Naive thymus-derived CD4-positive, alpha-beta T cell (primary cell): ENCODE measurements around the gene NOL11. TPM values are rescaled to one million over a fixed set of nuclear protein-coding genes. Genes with fewer than 3 reads are reported as not detected.

Experiments
- ATAC-seq: fragments of 150-1000 bp; cut with Tn5 transposase; 2 replicates; pipeline ENCODE4 v1.10.0; 2021; ENCODE audit warnings: mild to moderate bottlenecking, moderate library complexity
- CTCF ChIA-PET: fragments of 350-600 bp; sonication (Branson Sonifier 250); formaldehyde crosslinking; loops from one replicate; lab custom pipeline; 2021; ENCODE audit warnings: antibody characterized with exemption; lab: Charles Lee
- POLR2A ChIA-PET: fragments of 350-600 bp; sonication (Branson Sonifier 250); formaldehyde crosslinking; loops from one replicate; lab custom pipeline; 2021; ENCODE audit warnings: antibody characterized with exemption, inconsistent platforms; lab: Charles Lee
- DNase-seq, 9 donors: peaks; one replicate each; pipeline versions ENCODE4 v3.0.0 to v3.0.0-alpha.2; 2020 to 2022; ENCODE audit warnings: mixed read lengths in 1 of 9
- H3K27ac ChIP-seq: one replicate; pipeline ENCODE4 v1.7.0; 2013; ENCODE audit warnings: mild to moderate bottlenecking, low read depth, low read length, moderate library complexity
- H3K27me3 ChIP-seq, 2 donors: one replicate each; pipeline ENCODE4 v1.7.0; 2013; ENCODE audit warnings: low read length in 2 of 2, mild to moderate bottlenecking in 2 of 2, moderate library complexity in 2 of 2; ENCODE audit not compliant: control insufficient read depth in 2 of 2, insufficient read depth in 2 of 2
- H3K36me3 ChIP-seq, 3 experiments: 1 replicate in 2 of 3; 2 replicates in 1 of 3; pipeline ENCODE4 v1.7.0; 2013; ENCODE audit warnings: low read length in 3 of 3, mild to moderate bottlenecking in 3 of 3, moderate library complexity in 1 of 3; ENCODE audit not compliant: insufficient read depth in 3 of 3, control insufficient read depth in 2 of 3
- H3K4me1 ChIP-seq, 2 donors: one replicate each; pipeline ENCODE4 v1.7.0; 2013; ENCODE audit warnings: low read length in 2 of 2, mild to moderate bottlenecking in 2 of 2, moderate library complexity in 1 of 2; ENCODE audit not compliant: control insufficient read depth in 2 of 2, insufficient read depth in 2 of 2
- H3K4me3 ChIP-seq: 2 replicates; pipeline ENCODE4 v1.7.0; 2013; ENCODE audit warnings: mild to moderate bottlenecking, low read length
- H3K9me3 ChIP-seq, 3 experiments: 1 replicate in 2 of 3; 2 replicates in 1 of 3; pipeline ENCODE4 v1.7.0; 2013; ENCODE audit warnings: low read length in 3 of 3; ENCODE audit not compliant: control insufficient read depth in 2 of 3
- H3K27ac Mint-ChIP-seq, 9 donors: one replicate each; pipeline ENCODE4 v1.8.0; 2020 to 2022; ENCODE audit warnings: mixed read lengths in 9 of 9, mild to moderate bottlenecking in 8 of 9, moderate library complexity in 5 of 9, inconsistent platforms in 2 of 9
- H3K27me3 Mint-ChIP-seq, 5 donors: one replicate each; pipeline ENCODE4 v1.8.0; 2021 to 2022; ENCODE audit warnings: mixed read lengths in 5 of 5, mild to moderate bottlenecking in 1 of 5
- H3K36me3 Mint-ChIP-seq, 5 donors: one replicate each; pipeline ENCODE4 v1.8.0; 2020 to 2022; ENCODE audit warnings: mixed read lengths in 5 of 5, mild to moderate bottlenecking in 3 of 5, inconsistent platforms in 1 of 5
- H3K4me1 Mint-ChIP-seq, 7 donors: one replicate each; pipeline ENCODE4 v1.8.0; 2020 to 2022; ENCODE audit warnings: mixed read lengths in 7 of 7, mild to moderate bottlenecking in 3 of 7, inconsistent platforms in 1 of 7
- H3K4me3 Mint-ChIP-seq, 10 donors: one replicate each; pipeline ENCODE4 v1.8.0; 2020 to 2022; ENCODE audit warnings: mild to moderate bottlenecking in 10 of 10, mixed read lengths in 10 of 10, moderate library complexity in 6 of 10, inconsistent platforms in 2 of 10
- H3K9me3 Mint-ChIP-seq, 11 donors: one replicate each; pipeline ENCODE4 v1.8.0; 2020 to 2022; ENCODE audit warnings: mixed read lengths in 11 of 11, mild to moderate bottlenecking in 4 of 11, inconsistent platforms in 1 of 11, moderate library complexity in 1 of 11
- intact Hi-C, 2 donors: fragments of 100-400 bp; cut with micrococcal nuclease; formaldehyde crosslinking; loops; one replicate each; pipeline ENCODE4 v1.15.1; 2023
- polyA plus RNA-seq, 2 donors: library from polyadenylated mRNA; unstranded; fragments of 300-500 nt; fragmentation: Illumina TruSeq; gene quantifications; one replicate each; pipeline ENCODE4 v1.2.3, GENCODE V29; 2021
- total RNA-seq, 6 experiments: library from RNA in 5 of 6; stranded (reverse) in 5 of 6; gene quantifications; 1 replicate in 5 of 6; 2 replicates in 1 of 6; pipeline ENCODE4 v1.2.3 and lab custom pipeline; 2021 to 2026

The NOL11 gene
- total and polyA plus RNA-seq, 7 experiments from 2014 or later = 33.6 to 72.9 (median 63.1) TPM

DNA sequence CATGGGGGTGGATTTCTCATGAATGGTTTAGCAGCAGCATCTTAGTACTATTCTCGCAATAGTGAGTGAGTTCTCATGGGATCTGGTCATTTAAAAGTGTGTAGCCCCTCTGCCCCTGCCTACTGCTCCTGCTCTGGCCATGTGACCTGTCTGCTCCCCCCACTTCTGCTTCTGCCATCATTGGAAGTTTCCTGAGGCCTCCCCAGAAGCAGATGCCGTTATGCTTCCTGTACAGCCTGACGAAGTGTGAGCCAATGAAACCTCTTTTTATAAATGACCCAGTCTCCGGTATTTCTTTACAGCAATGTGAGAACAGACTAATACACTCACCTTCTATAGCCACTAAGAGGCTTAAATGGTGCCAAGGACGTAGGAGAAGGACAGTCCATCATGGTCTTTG, 51.5 kb downstream of the NOL11 start:
- ChIA-PET POLR2A (no interaction called here), CTCF (no interaction called here)
- Histone ChIP-seq H3K9me3 (no peaks in the 10 kb centered on the region), H3K27me3 (no peaks in the 10 kb centered on the region), H3K4me1 (no peaks in the 10 kb centered on the region), H3K27ac (no peak overlapping the region), H3K36me3 (no peaks in the 10 kb centered on the region), H3K4me3 (no peak overlapping the region)
- intact Hi-C loops = no loop called here
- ATAC-seq (no peak), DNase-seq (no peak)
- peaks cover 0 to 7% (median 0%) of the 10 kb centered on the region in 7 donors for H3K4me1 Mint-ChIP-seq
- peak overlapping the region in 1 of 9 donors; percentile 15 for H3K27ac Mint-ChIP-seq
- no peak overlapping the region for H3K4me3 Mint-ChIP-seq
- H3K36me3 Mint-ChIP-seq = peaks cover 0 to 8% (median 0%) of the 10 kb centered on the region in 5 donors
- peaks cover 0 to 1% (median 0%) of the 10 kb centered on the region in 11 donors for H3K9me3 Mint-ChIP-seq
- no peaks in the 10 kb centered on the region for H3K27me3 Mint-ChIP-seq

DNA sequence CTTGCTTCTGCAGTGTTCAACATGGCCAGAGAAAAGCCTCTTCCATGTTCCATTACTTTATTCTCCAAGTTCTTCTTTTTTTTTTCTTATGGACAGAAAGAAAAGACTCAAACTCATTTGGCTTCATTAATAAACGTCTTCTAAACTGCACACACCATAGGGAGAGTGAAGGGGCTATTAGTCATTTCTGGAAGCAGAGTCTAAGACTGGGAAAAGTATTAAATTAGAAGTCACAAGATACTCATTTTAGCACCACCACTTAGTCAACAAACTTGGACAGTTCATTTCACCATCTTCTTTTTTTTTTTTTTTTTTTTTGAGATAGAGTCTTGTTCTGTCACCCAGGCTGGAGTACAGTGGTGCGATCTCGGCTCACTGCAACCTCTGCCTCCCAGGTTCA, 52.8 kb downstream of the NOL11 start:
- peaks cover 0 to 7% (median 0%) of the 10 kb centered on the region in 7 donors for H3K4me1 Mint-ChIP-seq
- CTCF ChIA-PET = no interaction called here
- DNase-seq (no peak), ATAC-seq (no peak)
- H3K27me3 Mint-ChIP-seq = no peaks in the 10 kb centered on the region
- peaks cover 0 to 1% (median 0%) of the 10 kb centered on the region in 11 donors for H3K9me3 Mint-ChIP-seq
- no peaks in the 10 kb centered on the region for H3K9me3 ChIP-seq
- no peaks in the 10 kb centered on the region for H3K27me3 ChIP-seq
- no peak overlapping the region for H3K27ac Mint-ChIP-seq
- intact Hi-C loops = no loop called here
- no peaks in the 10 kb centered on the region for H3K4me1 ChIP-seq
- peaks cover 0 to 5% (median 0%) of the 10 kb centered on the region in 5 donors for H3K36me3 Mint-ChIP-seq
- H3K36me3 ChIP-seq = no peaks in the 10 kb centered on the region
- no peak overlapping the region for H3K27ac ChIP-seq
- H3K4me3 Mint-ChIP-seq = no peak overlapping the region
- H3K4me3 ChIP-seq = no peak overlapping the region
- POLR2A ChIA-PET = interaction anchor here (0.5 kb wide), 1 partner anchor 38 kb away, joined by 4 read pairs; no protein-coding TSS in a partner anchor

DNA sequence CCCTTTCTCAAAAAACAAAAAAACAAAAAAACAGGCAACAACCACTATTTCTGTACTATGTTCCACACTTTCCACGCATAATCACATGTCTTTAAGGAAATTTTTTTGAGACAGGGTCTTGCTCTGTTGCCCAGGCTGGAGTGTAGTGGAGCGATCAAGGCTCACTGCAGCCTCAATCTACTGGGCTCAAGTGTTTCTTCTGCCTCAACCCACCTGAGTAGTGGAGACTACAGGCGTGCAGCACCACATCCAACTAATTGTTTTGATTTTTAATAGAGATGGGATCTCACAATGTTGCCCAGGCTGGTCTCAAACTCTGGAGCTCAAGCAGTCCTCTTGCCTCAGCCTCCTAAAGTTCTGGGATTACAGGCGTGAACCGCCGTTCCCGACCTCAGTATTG, 54.9 kb downstream of the NOL11 start:
- no peaks in the 10 kb centered on the region for H3K27me3 Mint-ChIP-seq
- CTCF ChIA-PET = no interaction called here
- H3K36me3 ChIP-seq = no peaks in the 10 kb centered on the region

DNA sequence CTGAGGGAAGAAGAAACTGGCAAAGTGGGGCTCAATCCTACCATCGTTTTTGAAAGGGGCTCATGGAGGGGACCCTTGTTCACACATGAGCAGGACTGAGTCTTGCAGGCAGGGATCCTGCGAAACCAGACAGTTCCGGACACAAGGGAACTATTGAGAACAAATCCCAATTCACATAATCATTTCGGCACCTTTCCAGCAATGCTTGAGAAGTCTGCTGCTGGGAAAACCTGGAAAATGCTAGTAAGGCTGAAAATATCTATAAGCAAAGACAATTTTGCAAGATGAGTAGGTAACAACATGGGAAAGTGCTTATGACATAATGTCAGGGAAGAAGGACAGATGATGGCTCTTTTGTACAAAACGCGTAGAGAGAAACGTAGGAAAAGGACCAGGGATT, 55.5 kb downstream of the NOL11 start:
- Histone ChIP-seq H3K4me3 (no peak overlapping the region), H3K9me3 (no peaks in the 10 kb centered on the region), H3K4me1 (no peaks in the 10 kb centered on the region), H3K36me3 (no peaks in the 10 kb centered on the region), H3K27me3 (no peaks in the 10 kb centered on the region), H3K27ac (no peak overlapping the region)
- ChIA-PET CTCF (no interaction called here), POLR2A (no interaction called here)
- Mint-ChIP-seq H3K27me3 (no peaks in the 10 kb centered on the region), H3K4me1 (peaks cover 0 to 5% (median 0%) of the 10 kb centered on the region in 7 donors), H3K4me3 (no peak overlapping the region), H3K9me3 (peaks cover 0 to 1% (median 0%) of the 10 kb centered on the region in 11 donors), H3K27ac (no peak overlapping the region), H3K36me3 (no peaks in the 10 kb centered on the region)
- no peak for ATAC-seq
- no peak for DNase-seq
- intact Hi-C loops = no loop called here

More for the DNA sequence above, 54.9 kb downstream of the NOL11 start:
- DNase-seq = no peak
- Histone ChIP-seq H3K27ac (no peak overlapping the region), H3K27me3 (no peaks in the 10 kb centered on the region), H3K9me3 (no peaks in the 10 kb centered on the region), H3K4me1 (no peaks in the 10 kb centered on the region), H3K4me3 (no peak overlapping the region)
- H3K9me3 Mint-ChIP-seq = peaks cover 0 to 1% (median 0%) of the 10 kb centered on the region in 11 donors
- intact Hi-C loops = no loop called here
- H3K36me3 Mint-ChIP-seq = no peaks in the 10 kb centered on the region
- no peak overlapping the region for H3K27ac Mint-ChIP-seq
- POLR2A ChIA-PET = no interaction called here
- peaks cover 0 to 7% (median 0%) of the 10 kb centered on the region in 7 donors for H3K4me1 Mint-ChIP-seq
- no peak for ATAC-seq
- H3K4me3 Mint-ChIP-seq = no peak overlapping the region

DNA sequence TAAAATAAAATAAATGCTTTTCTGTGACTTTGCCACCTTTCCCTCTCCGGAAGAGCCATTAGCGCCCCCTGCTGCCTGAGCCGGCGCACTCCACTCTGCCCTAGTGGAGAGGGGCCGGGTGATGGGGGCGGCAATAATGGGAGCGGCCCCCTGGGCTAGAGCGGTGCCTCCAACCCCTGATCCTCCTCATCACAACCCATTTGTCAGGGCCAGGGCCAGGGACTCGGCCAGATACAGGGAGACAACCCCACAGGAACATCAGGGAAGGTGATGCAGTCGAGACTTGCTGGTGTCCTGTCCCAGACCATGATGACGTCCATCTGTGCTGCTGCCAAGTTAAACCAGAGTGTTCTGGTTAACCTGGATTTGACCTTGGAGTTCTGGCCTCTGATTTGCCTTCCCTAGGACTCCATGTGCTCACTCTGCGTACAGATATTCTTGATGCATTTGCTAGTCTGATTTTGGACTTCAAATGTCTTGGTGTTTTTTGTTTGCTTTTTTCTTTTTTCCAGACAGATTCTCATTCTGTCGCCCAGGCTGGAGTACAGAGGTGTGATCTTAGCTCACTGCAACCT, 61.4 kb downstream of the NOL11 start:
- Mint-ChIP-seq H3K27ac (no peak overlapping the region), H3K4me3 (no peak overlapping the region), H3K36me3 (no peaks in the 10 kb centered on the region), H3K9me3 (no peaks in the 10 kb centered on the region), H3K27me3 (no peaks in the 10 kb centered on the region), H3K4me1 (peaks cover 0 to 4% (median 0%) of the 10 kb centered on the region in 7 donors)
- intact Hi-C loops = no loop called here
- no peaks in the 10 kb centered on the region for H3K36me3 ChIP-seq
- H3K9me3 ChIP-seq = no peaks in the 10 kb centered on the region
- no peaks in the 10 kb centered on the region for H3K27me3 ChIP-seq
- ATAC-seq (peak; percentile 61), DNase-seq (peak in 8 of 9 donors; percentile 4 to 31 (median 16))
- POLR2A ChIA-PET = no interaction called here
- no peaks in the 10 kb centered on the region for H3K4me1 ChIP-seq
- CTCF ChIA-PET = interaction anchor here (0.6 to 0.7 kb wide), 2 partner anchors 469 to 564 kb away, joined by 3 to 5 read pairs; no protein-coding TSS in a partner anchor
- no peak overlapping the region for H3K4me3 ChIP-seq
- no peak overlapping the region for H3K27ac ChIP-seq

DNA sequence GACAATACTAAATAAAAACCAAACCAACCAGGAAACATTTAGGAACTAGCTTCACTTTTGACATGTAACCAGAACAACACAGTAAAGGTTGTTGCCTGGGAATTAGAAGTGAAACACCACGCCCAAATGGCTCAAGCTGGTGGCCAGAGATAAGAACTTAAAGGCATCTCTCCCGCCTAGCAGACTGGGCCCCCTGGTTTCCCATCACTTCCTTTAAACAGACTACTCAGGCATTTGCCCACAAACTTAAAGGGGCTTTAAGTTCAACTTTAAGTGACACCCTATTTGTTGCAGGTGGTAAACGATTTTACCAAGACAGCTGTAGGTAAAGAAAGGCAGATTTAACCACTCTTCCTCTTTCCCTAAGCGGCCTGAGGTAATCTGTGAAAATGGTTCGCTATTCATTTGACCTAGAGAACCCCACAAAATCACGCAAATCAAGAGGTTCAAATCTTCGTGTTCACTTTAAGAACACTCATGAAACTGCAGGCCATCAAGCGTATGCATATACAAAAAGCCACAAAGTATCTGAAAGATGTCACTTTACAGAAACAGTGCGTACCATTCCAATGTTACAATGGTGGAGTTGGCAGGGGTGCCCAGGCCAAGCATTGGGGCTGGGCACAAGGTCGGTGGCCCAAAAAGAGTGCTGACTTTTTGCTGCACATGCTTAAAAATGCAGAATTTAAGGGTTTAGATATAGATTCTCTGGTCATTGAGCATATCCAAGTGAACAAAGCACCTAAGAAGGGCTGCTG, 66.8 kb downstream of the NOL11 start:
- Histone ChIP-seq H3K27me3 (no peaks in the 10 kb centered on the region), H3K27ac (no peak overlapping the region), H3K36me3 (no peaks in the 10 kb centered on the region), H3K4me3 (no peak overlapping the region), H3K9me3 (no peaks in the 10 kb centered on the region), H3K4me1 (no peaks in the 10 kb centered on the region)
- CTCF ChIA-PET = no interaction called here
- Mint-ChIP-seq H3K4me1 (peaks cover 0 to 1% (median 0%) of the 10 kb centered on the region in 7 donors), H3K9me3 (peaks cover 0 to 10% (median 2%) of the 10 kb centered on the region in 11 donors), H3K4me3 (no peak overlapping the region), H3K27me3 (peaks cover 0 to 16% (median 7%) of the 10 kb centered on the region in 5 donors), H3K36me3 (peaks cover 0 to 6% (median 0%) of the 10 kb centered on the region in 5 donors), H3K27ac (peak overlapping the region in 1 of 9 donors; percentile 16)
- intact Hi-C loops = no loop called here
- POLR2A ChIA-PET = no interaction called here
- no peak for ATAC-seq
- DNase-seq = no peak
